ENCODE results near the gene ARHGAP22. TPM values are rescaled to one million over a fixed set of nuclear protein-coding genes. Genes with fewer than 3 reads are reported as not detected.

ARHGAP22 gene
- total and polyA plus RNA-seq, 2 of the 4 experiments (the other 2 are of a cell fraction): 28.3 to 30.2 TPM

DNA sequence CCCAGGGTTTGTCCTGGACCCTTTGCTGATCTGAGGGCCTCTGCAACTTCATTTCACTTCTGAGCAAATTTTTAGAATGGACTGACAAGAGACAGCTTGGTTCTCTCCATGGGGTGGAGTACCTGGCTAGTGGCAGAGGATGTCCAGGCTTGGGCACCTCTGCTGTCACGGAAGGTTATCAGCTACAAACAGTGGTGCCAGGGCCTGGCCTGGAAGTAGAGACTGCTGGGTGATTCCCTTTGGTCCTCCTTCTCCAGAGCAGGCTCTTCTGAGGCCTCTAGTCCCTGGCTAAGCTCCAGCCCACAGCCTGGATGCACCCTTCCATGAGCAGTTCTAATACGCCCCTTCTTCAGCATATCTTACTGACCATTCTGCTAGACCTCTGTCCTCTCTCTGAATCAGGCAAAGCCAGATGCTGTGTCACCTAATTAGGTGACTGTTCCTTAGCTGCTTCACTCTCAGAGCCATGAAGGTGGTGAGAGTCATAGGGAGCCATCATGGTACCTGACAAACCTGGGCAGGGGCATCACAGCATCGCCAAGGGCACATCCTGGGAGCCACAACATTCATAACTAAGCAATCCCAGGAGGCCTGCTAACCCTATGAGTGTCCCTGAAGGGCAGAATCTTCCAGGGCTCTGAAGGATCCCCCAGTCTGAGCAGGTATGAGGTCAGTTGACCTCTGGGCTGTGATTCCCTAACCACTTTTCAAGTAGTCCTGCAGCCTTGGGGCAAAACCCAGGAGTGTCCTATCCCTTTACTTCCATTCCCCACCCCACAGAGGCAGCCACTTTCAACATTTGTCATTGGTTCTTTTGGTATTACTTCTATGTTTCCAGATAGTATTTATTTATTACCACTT lies 4.0 kb downstream of the ARHGAP22 start (continued):
- TF ChIP-seq, protein P1, sequence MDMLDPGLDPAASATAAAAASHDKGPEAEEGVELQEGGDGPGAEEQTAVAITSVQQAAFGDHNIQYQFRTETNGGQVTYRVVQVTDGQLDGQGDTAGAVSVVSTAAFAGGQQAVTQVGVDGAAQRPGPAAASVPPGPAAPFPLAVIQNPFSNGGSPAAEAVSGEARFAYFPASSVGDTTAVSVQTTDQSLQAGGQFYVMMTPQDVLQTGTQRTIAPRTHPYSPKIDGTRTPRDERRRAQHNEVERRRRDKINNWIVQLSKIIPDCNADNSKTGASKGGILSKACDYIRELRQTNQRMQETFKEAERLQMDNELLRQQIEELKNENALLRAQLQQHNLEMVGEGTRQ (IDR thresholded peaks at IDR 0.05; ENCODE audit: low read depth, low read length): no peak
- TF ChIP-seq CHD1 (IDR thresholded peaks at IDR 0.05; ENCODE audit: low read depth, low read length): no peak

DNA sequence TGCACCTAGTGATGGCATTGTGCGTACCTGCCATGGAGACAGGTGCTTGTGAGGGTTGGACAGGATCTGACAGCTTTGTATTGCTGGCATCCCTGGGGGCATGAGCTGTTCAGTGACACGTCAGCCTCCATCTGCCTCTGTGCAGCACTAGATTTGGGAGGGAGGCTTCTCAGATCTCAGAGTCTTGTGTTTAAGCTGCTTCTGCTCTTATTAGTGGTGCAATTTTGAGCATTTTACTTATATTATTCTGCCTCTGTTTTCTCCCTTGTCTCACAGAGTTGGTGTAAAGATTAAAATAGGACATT lies 5.1 kb downstream of the ARHGAP22 start:
- dilution Hi-C loops (cut with HindIII; ENCODE audit: low sequenced_read_pairs, unreplicated experiment) (no loop called here), in situ Hi-C loops (cut with MboI; ENCODE audit: low sequenced_read_pairs) (no loop called here), intact Hi-C loops (cut with micrococcal nuclease) (loop anchor here (10.0 kb wide), 1 partner anchor 45 kb away; no protein-coding TSS in a partner anchor)
- no peak overlapping the region for H2AFZ ChIP-seq (replicated peaks; ENCODE audit: low read length, poor library complexity)
- peaks cover 31% of the 10 kb centered on the region for H3K4me1 ChIP-seq (ENCODE audit: control insufficient read depth, insufficient read depth, low read length)
- no peak overlapping the region for H3K4ac ChIP-seq (ENCODE audit: low read depth, low read length)
- no peak overlapping the region for H3K27ac ChIP-seq (ENCODE audit: insufficient read depth, low read length)
- DNase-seq (no peak), ATAC-seq (ENCODE audit: low read depth) (no peak)
- H2BK5ac ChIP-seq (ENCODE audit: low read depth, low read length, poor library complexity, severe bottlenecking): peak overlapping the region; percentile 53
- H4K20me1 ChIP-seq (ENCODE audit: insufficient read depth, low read length): peaks cover 23% of the 10 kb centered on the region; the same call in 1 of the 2 replicates
- peaks cover 43% of the 10 kb centered on the region for H3K9me1 ChIP-seq (ENCODE audit: insufficient read depth, low read length)
- no peak overlapping the region for H2BK15ac ChIP-seq (ENCODE audit: low read depth, low read length)
- H2AK5ac ChIP-seq (ENCODE audit: low read depth, low read length): peak overlapping the region; percentile 42; the same call in 1 of the 2 replicates
- H4K5ac ChIP-seq (ENCODE audit: low read depth, low read length): peak overlapping the region; percentile 10
- H3K9me3 ChIP-seq (ENCODE audit: control insufficient read depth, insufficient read depth, low read length): no peaks in the 10 kb centered on the region
- no peaks in the 10 kb centered on the region for H3K27me3 ChIP-seq (ENCODE audit: control insufficient read depth, insufficient read depth, low read length)
- H3K18ac ChIP-seq (ENCODE audit: low read depth, low read length): no peak overlapping the region
- no peak overlapping the region for H3K14ac ChIP-seq (replicated peaks; ENCODE audit: low read depth, low read length)
- H3K4me3 ChIP-seq (ENCODE audit: insufficient read depth, low read depth, low read length): no peak overlapping the region
- no peak overlapping the region; the same call in 1 of the 2 replicates for H3K4me2 ChIP-seq (ENCODE audit: low read depth, low read length)
- no TSS peak for BruUV-seq (replicated peaks)
- no peak overlapping the region for H2BK20ac ChIP-seq (ENCODE audit: low read depth, low read length)
- TF ChIP-seq FOS (IDR thresholded peaks at IDR 0.05; ENCODE audit: low read depth, low read length) (no peak), SMC3 (IDR thresholded peaks at IDR 0.05; ENCODE audit: low read depth, low read length) (no peak), MXI1 (IDR thresholded peaks at IDR 0.05; ENCODE audit: borderline replicate concordance, low read depth, low read length) (no peak), CHD1 (IDR thresholded peaks at IDR 0.05; ENCODE audit: low read depth, low read length) (no peak)
- H3K36me3 ChIP-seq (ENCODE audit: control insufficient read depth, insufficient read depth, low read length): peaks cover 1% of the 10 kb centered on the region; the same call in 1 of the 2 replicates
- H3K9ac ChIP-seq (ENCODE audit: low read depth, low read length): no peak overlapping the region
- ChIA-PET POLR2A (ENCODE audit: unreplicated experiment) (no interaction called here), CTCF (interaction anchor here (0.7 kb wide), 1 partner anchor 8 kb away, joined by 3 read pairs; no protein-coding TSS in a partner anchor)
- no peak overlapping the region for H2BK120ac ChIP-seq (ENCODE audit: low read depth, low read length)
- WGBS, 2 experiments (ENCODE audit: extremely low coverage in 2 of 2, insufficient read length in 1 of 2): 100% methylated on average over 1 of the region's 2 CpGs; no CpG with 5 or more reads in 1 of the 2 experiments
- H3K56ac ChIP-seq (ENCODE audit: extremely low read depth, insufficient read depth, low read length): no peak overlapping the region
- peaks cover 21 to 92% of the 10 kb centered on the region in 2 experiments for H3K79me1 ChIP-seq (ENCODE audit: low read depth in 1 of 2, low read length in 2 of 2)
- no peak overlapping the region for H3K23ac ChIP-seq (ENCODE audit: low read depth, low read length)
- H2AK9ac ChIP-seq (replicated peaks; ENCODE audit: low read depth, low read length, poor library complexity): peak overlapping the region; percentile 30
- no peak overlapping the region for H4K8ac ChIP-seq (ENCODE audit: low read depth in 2 of 2, low read length in 2 of 2)
- no peak overlapping the region for H4K91ac ChIP-seq (ENCODE audit: insufficient read depth, low read depth, low read length)

Measured in IMR-90 (cell line).